GM18517 (cell line): Measurements from ENCODE around the gene MYO3A.
"Not testable (repeated sequence)": the region's sequence is repeated elsewhere in the genome, so short reads cannot be mapped to it uniquely, and the experiment has no call there.

ENCODE experiments used
- ATAC-seq: cut with Tn5 transposase; IDR thresholded peaks from one replicate; pipeline ENCODE4 v1.9.1; 2021; ENCODE audit warnings: mild to moderate bottlenecking, moderate library complexity; ENCODE audit not compliant: unreplicated experiment

MYO3A gene

DNA sequence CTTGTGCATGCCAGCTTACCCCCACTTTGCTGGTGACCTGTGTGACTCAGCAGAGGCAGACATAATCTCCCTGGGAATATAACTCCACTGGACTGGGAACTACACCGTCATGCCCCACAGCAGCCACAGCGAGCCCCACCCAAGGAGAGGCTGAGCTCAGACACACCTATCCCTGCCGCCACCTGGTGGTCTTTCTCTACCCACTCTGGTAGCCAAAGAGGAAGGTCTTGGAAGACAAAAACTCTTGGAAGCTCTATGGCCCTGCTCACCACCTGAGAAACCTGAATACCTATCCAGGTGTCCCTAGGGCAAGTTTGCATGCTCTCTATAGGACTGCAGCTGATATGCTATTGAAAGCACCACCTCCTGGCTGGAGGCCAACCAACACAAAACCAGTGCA lies 48.1 kb downstream of the MYO3A start:
- no peak for ATAC-seq

DNA sequence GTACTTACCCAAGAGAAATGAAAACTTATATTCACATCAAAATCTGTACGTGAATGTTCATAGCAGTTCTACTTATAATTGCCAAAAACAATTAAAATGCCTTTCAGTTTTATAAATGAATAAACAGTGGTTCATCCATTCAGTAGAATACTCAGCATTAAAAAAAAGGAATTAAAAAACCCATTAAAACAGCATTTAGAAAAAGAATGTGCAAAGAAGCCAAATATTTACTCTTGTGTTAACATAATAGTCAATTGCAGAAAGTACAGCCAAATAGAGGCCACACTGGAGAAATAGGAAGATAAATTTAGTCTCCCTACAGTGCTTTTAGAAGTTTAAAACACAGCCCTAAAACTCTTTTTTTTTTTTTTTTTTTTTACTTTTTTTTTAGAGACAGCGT lies 54.6 kb downstream of the MYO3A start:
- ATAC-seq = no peak

DNA sequence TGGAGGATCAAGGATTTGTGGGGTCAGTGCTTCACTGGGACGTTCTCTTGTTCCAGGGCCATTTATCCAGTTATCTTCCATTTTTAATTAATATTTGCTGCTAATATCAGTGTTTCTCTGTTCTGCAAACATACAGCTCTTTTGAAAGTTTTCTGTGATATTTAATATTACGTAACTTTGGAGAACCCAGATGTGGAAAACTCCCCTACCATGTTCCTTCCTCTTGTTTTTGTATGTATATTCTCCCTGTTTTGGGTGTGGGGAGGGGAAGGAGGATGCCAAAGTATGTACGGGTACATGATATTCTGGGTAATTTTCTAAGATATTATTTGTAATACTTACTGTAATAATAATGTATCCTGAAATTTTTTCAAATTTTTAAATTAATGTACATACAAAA lies 55.9 kb downstream of the MYO3A start:
- no peak for ATAC-seq

DNA sequence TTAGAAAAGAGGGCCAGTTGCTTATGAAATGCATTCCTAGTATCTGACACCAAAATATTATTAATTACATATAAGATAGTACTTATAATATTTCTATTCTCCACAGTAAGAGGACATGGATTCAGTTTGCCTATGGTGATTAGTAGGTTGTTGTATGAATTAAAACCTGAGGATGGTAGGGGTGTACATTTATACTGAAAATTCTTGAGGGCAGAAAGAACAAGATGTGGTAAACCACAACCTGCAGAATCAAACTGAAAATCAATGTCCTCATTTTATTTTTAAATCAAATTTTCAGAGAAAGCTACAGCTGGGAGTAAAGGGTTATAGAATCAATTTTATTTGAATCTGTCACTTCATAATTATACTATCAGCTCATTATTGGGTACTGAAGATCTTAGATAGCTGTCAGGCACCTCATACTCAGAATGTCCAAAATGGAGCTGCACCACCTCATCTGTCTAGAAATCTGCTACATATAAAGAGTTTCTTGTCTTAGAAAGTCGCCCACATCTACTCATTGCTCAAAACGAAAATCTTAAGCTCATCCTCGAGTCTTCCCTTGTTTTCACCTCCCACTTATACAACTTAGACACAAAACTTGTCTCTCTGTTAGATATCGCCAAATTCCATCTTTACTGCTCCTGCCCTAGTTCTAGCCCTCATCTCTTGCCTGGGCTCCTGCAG lies 65.4 kb downstream of the MYO3A start:
- no peak for ATAC-seq

DNA sequence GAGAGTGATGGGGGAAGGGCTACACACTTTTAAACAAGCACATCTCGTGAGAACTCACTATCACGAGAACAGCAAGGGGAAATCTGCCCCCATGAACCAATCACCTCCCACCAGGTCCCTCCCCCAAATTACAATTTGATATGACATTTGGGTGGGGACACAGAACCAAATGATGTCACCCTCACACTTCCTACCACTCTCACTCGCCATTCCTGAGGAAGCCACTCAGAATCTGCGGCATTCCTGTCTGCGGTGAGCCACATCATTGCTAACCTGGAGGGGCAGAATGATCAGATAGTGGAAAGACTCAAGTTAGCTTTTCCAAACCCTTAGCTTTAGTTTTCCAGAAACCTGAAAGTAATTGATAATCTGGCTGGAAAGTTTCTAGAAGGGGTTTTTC lies 66.9 kb downstream of the MYO3A start:
- ATAC-seq = no peak

DNA sequence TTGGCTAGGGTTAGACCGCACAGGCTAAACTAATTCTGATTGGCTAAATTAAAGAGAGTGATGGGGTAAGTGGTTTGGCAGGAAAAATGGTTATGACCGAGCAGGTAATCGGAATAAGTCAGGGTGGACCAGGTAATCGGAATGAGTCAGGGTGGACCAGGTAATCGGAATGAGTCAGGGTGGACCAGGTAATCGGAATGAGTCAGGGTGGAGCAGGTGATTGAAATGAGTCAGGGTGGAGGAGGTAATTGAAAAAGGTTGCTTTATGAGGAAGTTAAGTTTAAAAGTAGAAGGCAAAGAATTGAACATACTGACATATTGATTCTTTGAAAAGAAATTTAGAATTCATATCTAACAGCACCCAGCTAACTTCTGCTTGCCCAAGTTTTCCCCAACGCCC lies 68.4 kb downstream of the MYO3A start:
- not testable (repeated sequence) for ATAC-seq

DNA sequence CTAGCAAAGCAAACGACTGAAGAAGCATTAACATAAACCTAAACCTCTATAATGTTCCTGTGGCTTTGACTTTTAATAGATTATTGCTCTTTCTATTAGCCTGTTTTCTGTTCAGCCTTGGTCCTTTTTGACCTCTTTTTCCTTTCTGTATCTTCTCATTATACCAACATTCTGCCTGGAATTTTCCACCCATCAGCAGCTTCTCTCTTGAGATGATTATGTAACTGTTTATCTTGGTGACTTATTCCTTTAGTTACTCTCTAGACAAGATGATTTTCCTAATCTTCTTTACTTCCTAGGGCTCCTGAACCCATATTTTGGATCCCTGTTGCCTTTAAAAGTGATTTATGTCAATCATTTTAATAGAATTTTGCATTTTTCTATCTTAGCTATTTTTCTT lies 81.1 kb downstream of the MYO3A start:
- ATAC-seq = no peak

DNA sequence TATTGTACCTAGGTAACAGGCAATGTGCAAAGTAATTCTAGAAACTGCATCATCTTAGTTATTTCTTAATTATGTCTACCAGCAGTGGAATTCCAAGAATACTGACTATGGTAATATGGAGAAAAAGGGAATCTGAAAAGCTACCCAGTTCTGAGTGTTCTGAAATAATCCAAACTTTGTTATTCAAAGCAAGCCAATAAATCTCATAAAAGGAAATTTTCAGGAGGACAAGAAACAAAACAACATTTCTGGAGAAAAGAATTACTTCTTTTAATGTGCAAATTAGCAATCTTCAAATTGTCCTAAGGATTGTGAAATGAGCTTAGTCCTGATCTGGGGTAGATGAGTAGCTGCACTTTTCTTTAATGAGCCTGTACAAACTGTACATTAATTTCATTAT lies 88.8 kb downstream of the MYO3A start:
- no peak for ATAC-seq

DNA sequence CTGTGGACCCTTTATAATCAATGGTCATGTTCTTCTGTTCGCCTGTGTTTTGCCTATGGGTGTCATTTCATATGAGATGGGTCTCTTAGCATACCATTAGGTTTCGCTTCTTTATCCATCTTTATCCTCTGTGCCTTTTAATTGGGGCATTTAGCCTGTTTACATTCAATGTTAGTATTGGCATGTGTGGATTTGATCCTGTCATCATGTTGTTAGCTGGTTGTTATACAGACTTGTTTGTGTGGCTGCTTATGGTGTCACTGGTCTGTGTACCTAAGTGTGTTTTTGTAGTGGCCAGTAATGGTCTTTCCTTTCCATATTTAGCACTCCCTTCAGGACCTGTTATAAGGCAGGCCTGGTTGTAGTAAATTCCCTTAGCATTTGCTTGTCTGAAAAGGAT lies 90.3 kb downstream of the MYO3A start:
- no peak for ATAC-seq

DNA sequence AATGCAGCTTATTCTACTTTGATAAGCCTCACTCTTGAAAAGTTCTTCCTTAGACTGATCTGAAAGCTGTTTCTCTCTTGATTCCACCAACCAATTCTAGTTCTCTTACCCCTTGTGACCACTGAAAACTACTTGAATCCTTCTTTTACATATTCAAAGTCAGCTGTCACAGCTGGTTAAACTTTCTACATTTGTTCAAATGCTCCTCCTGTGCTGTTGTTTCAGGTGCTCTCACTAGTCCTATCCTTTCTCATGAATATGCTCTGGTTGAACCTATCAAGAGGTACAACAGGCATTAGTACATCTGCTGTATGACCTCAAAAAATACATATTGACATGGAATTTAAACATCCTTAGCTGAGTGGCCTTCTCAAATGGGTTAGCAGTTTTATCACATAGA lies 91.5 kb downstream of the MYO3A start:
- no peak for ATAC-seq

DNA sequence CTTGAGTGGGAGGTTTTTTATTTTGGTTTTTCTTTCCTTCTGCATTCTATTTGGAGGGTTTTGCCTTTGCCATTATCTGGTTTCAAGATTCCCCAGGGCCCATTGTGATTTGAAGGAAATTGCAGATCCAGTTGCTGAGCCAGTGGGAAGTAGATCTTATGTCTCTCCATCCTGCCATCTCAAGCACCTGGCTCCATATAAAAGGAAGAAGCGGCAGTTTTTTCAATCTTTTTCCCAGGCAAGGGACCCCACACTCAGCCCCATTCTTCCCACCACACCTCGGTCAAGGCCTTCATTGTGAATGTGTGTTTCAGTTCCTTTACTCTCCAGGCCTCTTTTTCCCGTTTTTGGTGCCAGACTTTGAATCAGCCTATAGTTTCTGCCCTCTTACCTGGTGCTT lies 95.8 kb downstream of the MYO3A start:
- no peak for ATAC-seq

DNA sequence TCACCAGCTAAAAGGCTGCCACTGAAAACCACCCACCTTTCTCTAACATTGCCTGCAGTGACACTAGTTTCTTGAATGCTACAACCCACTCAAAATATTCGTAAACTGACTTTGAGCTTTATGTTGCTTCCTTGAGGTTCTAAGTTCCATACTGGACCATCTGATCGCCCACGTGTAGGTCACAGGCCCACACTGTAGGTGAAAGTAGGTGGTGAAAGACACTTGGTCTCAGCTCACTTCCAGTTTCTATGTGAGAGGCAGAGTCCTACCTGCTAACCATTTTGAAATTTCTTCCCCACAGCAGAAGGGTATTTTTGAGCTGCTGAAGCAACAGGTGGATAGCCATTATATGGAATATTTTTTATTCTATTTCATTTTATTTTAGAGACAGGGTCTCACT lies 97.3 kb downstream of the MYO3A start:
- ATAC-seq = no peak

DNA sequence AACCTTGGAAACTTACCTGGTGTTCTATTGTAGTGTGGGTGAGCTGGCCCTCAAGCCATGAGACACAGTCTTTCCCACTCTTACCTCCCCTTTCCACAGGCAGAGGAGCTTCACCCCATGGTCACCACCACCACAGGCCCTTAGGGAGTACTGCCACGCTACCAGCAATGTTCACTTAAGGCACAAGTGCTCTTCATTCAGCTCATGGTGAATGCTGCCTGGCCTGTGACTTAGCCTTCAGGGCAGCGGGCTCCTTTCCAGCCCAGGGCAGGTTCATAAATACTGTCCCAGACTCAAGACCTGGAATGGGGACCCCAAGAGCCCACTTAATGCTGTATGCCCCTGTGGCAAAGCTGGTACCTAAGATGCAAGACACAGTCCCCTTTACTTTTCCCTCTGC lies 109.4 kb downstream of the MYO3A start:
- ATAC-seq = no peak

DNA sequence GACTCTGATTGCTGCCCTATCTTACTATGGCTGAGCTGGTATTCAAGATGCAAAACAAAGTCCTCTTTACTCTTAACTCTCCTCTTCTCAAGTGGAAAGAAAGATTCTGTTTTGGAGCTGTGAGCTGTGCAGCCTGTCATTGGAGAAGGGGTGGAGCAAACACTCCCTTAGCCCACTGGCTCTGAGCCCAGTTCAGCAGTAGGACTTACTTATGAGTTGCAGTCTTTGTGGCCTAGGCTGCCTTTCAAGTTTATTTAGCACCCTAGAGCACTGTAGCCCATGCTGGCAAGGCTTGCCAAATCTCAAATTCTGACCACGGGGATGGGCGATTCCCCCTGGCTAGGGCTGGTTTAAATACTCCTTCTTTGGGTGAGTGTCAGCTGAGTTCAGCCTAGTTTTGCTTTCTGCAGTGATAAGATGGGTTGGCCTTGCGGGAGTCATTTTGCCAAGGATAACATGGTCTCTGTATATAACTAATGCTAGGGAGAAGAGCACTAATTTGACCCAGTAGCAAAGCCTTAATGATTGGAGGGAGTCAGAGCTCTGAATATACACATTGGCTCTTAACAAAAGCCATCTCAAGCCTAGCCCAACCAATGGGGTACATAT lies 110.2 kb downstream of the MYO3A start:
- no peak for ATAC-seq

DNA sequence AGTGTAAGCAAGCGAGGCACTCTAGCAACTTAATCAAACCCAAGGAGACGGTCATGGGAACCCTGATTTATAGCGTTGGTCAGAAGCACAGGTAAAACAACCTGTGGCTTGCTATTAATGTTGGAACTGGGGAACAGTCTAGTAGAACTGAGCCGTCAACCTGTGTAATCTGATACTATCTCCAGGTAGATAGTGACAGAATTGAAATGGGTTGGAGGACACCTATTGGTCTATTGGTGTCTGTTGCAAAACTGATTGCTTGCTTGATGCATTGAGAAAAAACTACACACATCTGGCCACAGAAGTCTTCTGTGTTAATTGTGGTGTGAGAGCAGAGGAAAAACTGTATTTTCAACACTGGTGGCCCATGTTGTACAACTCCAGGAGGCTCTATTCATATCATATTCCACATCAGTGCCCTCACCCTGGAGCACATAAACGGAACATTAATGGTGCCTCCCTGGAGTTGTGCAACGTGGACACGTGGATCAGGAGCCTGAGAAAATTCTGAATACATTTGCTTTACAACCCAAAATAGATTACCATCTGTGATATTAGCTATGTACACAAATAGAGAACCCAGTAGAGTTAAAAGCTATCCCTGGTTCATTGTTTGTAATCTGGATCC lies 112.2 kb downstream of the MYO3A start:
- ATAC-seq = no peak

DNA sequence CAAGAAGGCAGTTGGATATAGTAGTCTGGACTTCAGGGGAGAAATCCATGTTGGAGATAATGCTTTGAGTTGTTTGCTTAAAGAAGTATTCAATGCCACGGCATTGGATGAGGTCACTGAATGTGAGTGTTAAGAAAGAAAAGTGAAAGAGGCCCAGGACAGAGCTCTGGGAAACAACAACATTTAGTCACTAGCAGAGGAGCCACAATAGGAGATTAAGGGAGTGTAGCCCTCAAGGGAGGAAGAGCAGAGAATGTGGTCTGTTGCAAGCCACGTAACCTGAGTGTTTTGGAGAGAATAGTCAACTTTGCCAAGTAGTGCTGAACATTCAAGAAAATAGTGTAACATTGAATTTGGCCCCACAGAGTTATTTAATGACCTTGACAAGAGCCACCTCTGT lies 114.7 kb downstream of the MYO3A start:
- no peak for ATAC-seq

DNA sequence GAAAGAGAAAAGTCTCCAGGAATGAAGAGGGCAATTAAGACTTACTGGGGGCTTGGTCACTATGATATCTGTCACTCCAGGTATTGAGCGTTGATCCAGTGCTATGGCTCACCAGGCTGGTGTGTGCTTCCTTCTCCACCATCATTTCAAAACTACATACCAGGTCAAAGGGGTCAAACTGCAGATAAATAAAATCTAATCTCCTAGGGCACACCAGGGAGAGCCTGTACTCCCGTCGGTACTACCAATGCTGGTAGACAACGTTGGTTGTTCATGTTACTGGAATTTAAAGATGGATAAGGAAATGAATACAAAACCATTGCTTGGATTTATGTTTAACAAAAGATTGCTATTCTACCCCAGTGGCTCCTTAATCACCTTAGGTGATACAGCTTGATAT lies 118.3 kb downstream of the MYO3A start:
- ATAC-seq = no peak

DNA sequence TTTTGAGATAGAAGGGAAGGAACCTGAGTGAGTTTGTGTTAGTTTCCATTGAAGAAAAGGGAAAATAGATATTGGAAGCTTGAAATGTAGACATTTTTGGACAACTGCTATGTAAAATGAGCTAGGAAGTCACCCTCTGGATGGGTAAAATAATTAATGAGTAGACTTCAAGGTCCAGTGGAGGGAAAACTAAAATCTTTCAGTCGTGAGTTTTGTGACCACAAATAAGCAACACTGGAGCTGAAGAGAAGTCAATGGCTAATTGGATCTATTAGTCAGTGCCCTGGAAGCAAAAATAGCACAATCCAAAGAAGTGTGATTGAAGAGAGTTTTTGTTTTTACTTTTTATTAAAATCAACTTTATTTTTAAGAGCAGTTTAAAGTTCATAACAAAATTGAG lies 123.4 kb downstream of the MYO3A start:
- ATAC-seq = no peak

DNA sequence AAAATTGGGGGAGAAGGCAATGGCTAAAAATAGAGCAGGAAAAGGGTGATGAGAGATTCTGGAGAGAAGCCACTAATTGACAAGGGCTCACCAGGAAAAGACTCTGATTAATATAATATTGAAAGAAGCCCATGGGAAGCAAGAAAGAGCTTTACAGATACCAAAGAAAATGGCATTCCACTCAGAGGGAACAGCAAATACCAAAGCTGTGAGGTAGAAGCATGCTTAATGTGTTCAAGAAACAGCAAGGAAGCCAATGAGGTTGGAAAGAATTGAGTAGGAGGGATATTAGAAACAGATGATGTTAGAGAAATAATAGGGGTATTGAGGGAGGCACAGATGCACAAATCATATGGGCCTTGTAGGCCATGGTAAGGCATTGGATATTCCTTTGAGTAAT lies 130.1 kb downstream of the MYO3A start:
- ATAC-seq = no peak

DNA sequence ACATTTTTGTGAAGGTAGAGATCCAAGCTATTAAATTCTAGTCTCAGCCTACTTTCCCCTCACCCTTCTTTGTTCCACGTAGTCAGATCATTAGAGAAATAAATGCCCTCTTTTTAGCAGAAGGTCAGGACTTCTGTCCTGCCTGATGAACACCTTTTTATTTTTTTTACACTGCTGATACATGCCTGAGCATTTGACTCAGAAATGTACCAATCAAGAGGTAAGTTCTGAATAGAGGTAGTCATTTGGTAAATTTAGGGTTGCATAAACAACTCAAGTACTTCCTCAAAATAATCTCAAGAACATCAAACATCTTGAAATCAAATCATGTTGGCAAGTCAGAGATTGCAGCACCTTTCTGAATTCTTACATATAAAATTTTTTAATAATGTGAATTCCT lies 133.7 kb downstream of the MYO3A start:
- ATAC-seq = no peak

DNA sequence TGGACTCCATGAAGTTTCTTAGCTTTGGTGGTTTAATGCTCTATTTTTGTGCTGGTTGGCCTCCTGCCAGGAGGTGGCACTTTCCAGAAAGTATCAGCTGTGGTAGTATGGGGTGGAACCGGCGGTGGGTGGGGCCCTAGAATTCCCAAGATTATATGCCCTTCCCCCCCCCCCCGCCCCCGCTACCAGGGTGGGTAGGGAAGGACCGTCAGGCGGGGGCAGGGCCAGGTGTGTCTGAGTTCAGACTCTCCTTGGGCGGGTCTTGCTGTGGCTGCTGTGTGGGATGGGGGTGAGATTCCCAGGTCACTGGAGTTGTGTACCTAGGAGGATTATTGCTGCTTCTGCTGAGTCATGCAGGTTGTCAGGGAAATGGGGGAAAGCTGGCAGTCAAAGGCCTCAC lies 146.9 kb downstream of the MYO3A start:
- ATAC-seq = not testable (repeated sequence)

DNA sequence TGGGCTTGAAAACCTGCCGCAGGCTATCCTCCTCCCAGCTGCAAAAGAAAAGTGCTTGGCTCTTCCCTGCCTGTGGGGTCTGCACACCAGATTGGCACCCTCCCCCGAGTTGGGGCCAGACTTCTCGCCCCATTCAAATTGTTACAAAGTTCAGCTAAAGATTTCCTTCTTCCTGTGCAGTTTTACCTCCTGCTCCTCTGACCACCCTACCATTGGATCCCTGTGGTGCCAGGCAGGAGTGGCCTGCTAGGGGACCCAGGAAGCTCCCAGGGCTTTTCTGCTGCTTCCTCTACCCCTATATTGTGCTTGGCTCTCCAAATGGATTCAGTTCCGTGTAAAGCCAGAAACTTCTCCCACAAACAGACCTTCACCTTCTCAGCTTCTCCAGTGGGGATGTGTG lies 147.4 kb downstream of the MYO3A start:
- ATAC-seq = no peak

DNA sequence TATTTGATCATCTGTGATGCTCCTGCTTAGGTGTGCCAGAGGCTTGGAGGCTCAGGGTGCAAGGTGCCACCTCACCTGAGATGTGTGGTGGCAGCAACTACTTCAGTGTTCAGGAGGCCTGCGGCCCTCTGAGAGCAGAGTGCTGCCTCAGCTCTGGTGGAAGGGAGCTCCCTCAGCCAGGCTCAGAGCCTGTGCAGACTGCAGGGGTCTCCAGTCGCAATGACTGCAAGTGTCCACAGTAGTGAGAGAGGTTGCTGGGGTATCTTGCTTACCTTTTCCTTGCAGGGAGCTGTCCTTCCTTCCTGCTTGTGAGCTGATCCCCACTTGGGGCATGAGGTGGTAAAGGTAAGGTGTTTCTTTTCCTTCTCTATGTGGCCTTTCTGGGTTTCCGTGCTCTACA lies 151.5 kb downstream of the MYO3A start:
- ATAC-seq = no peak
